ENCODE data around the gene ANKFN1. TPM values are rescaled to one million over a fixed set of nuclear protein-coding genes. Genes with fewer than 3 reads are reported as not detected.

ANKFN1 gene
- total RNA-seq, 1 donor from 2014 or later, result 0.96 TPM

DNA sequence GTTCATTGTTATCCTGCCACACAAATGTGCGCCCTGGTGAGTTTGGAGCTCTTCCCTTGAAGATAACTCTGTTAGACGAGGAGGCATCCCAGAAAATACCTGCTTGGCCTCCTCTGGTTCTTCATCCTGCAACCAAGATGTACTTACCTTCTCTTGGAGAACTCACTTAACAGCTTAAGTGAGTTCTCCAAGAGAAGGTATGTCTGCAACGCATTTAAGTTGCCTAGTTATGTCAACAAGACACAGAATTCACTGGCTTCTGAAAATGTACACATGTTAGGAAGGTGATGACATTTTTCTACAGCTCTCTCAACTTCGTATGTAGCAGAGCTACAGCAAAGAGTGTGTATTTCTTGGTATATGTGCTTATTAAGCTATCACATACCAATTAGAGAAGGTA lies 361.6 kb downstream of the ANKFN1 start:
- no peak for DNase-seq
- no peak for TF ChIP-seq CTCF (IDR thresholded peaks at IDR 0.05; ENCODE audit: partially characterized antibody, unreplicated experiment)
- H3K27ac Mint-ChIP-seq (ENCODE audit: unreplicated experiment), result no peak overlapping the region
- no peaks in the 10 kb centered on the region for H3K27me3 Mint-ChIP-seq (ENCODE audit: unreplicated experiment)
- H3K4me3 Mint-ChIP-seq (ENCODE audit: unreplicated experiment), result no peak overlapping the region
- H3K9me3 Mint-ChIP-seq (ENCODE audit: unreplicated experiment), result no peaks in the 10 kb centered on the region
- H3K36me3 Mint-ChIP-seq (ENCODE audit: unreplicated experiment), result no peaks in the 10 kb centered on the region
- no peaks in the 10 kb centered on the region for H3K4me1 Mint-ChIP-seq (ENCODE audit: low read depth, unreplicated experiment)

DNA sequence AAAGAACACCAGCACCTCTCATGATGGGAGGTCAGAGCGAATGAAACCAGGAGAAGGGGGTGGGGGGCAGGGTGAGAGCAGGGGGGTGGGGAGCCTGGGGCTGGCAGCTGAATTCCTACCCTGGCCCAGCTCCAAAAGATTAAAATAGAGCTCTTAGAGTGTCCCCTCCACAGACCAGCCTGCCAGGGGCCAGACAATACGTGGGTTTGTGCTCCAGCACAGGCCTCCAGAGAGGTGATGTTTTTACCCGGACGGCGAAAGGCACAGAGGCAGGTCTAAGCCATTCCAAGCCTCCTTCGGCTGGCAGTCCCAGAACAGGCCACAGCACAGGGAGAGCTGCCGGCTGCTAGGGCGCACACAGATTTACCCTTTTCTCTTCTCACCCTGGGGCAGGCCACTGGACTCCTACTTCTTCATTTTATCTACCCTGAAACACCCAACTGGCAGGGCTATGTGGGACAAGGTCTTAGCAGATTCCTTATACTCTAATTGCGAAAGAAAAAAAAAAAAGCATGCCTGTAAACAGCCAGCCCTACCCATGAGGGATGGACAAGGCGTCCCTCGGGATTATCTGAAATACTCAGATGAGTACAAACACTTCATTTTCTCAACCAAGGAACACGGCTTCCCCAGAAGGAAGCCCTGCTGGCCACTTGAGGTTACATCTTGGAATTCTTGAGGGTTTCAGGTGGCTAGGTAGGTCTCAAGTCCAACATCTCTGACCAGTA lies 368.3 kb downstream of the ANKFN1 start:
- H3K9me3 Mint-ChIP-seq (ENCODE audit: unreplicated experiment), result no peaks in the 10 kb centered on the region
- H3K36me3 Mint-ChIP-seq (ENCODE audit: unreplicated experiment), result no peaks in the 10 kb centered on the region
- no peak overlapping the region for H3K27ac Mint-ChIP-seq (ENCODE audit: unreplicated experiment)
- TF ChIP-seq CTCF (IDR thresholded peaks at IDR 0.05; ENCODE audit: partially characterized antibody, unreplicated experiment), result no peak
- no peak for DNase-seq
- H3K4me3 Mint-ChIP-seq (ENCODE audit: unreplicated experiment), result no peak overlapping the region
- no peaks in the 10 kb centered on the region for H3K4me1 Mint-ChIP-seq (ENCODE audit: low read depth, unreplicated experiment)
- no peaks in the 10 kb centered on the region for H3K27me3 Mint-ChIP-seq (ENCODE audit: unreplicated experiment)

DNA sequence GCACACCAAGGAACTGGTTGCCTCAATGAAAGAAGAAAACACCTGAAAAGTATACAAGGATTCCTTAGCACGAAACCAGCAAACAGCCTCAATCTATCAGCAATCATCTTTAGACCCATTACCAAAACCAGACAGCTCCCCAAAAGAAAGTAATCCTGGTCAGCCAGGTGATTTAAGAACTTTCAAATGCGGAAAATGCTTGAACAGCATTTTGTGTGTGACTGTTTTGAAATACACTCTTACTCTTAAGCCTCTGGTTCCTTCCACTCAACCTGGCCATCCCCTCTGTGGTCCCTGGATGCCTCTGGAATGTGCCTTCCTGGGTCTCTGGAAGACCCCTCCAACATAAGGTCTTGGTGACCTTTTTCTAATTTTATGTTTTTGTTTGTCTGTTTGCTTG lies 369.8 kb downstream of the ANKFN1 start:
- no peak for DNase-seq
- no peak for TF ChIP-seq CTCF (IDR thresholded peaks at IDR 0.05; ENCODE audit: partially characterized antibody, unreplicated experiment)
- no peaks in the 10 kb centered on the region for H3K9me3 Mint-ChIP-seq (ENCODE audit: unreplicated experiment)
- no peak overlapping the region for H3K27ac Mint-ChIP-seq (ENCODE audit: unreplicated experiment)
- H3K27me3 Mint-ChIP-seq (ENCODE audit: unreplicated experiment), result no peaks in the 10 kb centered on the region
- H3K4me3 Mint-ChIP-seq (ENCODE audit: unreplicated experiment), result no peak overlapping the region
- H3K36me3 Mint-ChIP-seq (ENCODE audit: unreplicated experiment), result no peaks in the 10 kb centered on the region
- no peaks in the 10 kb centered on the region for H3K4me1 Mint-ChIP-seq (ENCODE audit: low read depth, unreplicated experiment)

GRCh38 chr17:56528696-56529095 lies 375.4 kb downstream of the ANKFN1 start:
- no peaks in the 10 kb centered on the region for H3K36me3 Mint-ChIP-seq (ENCODE audit: unreplicated experiment)
- TF ChIP-seq CTCF (IDR thresholded peaks at IDR 0.05; ENCODE audit: partially characterized antibody, unreplicated experiment), result no peak
- H3K4me3 Mint-ChIP-seq (ENCODE audit: unreplicated experiment), result no peak overlapping the region
- no peaks in the 10 kb centered on the region for H3K27me3 Mint-ChIP-seq (ENCODE audit: unreplicated experiment)
- no peak overlapping the region for H3K27ac Mint-ChIP-seq (ENCODE audit: unreplicated experiment)
- DNase-seq, result no peak
- no peaks in the 10 kb centered on the region for H3K9me3 Mint-ChIP-seq (ENCODE audit: unreplicated experiment)
- H3K4me1 Mint-ChIP-seq (ENCODE audit: low read depth, unreplicated experiment), result no peaks in the 10 kb centered on the region

DNA sequence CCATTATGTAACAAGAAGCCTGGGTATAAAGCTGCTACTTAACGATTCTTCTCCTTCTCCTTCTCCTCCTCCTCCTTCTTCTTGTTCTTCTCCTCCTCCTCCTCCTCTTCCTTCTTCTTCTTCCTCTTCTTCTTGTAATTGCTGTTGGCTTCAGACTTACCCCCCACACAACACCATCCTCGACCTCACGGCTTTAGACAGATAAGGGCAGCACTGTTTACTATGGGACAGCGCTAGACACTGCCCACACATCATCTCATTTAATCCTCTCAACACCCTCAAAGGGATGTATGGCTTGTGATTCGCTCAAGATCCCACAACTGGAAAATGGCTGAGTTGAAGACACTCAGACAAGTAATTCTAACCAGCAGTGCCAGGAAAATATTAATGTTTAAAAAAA lies 379.7 kb downstream of the ANKFN1 start:
- no peak for DNase-seq
- H3K9me3 Mint-ChIP-seq (ENCODE audit: unreplicated experiment), result no peaks in the 10 kb centered on the region
- no peak for TF ChIP-seq CTCF (IDR thresholded peaks at IDR 0.05; ENCODE audit: partially characterized antibody, unreplicated experiment)
- no peak overlapping the region for H3K4me3 Mint-ChIP-seq (ENCODE audit: unreplicated experiment)
- no peaks in the 10 kb centered on the region for H3K36me3 Mint-ChIP-seq (ENCODE audit: unreplicated experiment)
- H3K27me3 Mint-ChIP-seq (ENCODE audit: unreplicated experiment), result no peaks in the 10 kb centered on the region
- H3K27ac Mint-ChIP-seq (ENCODE audit: unreplicated experiment), result no peak overlapping the region
- no peaks in the 10 kb centered on the region for H3K4me1 Mint-ChIP-seq (ENCODE audit: low read depth, unreplicated experiment)
